GM19240 (cell line): ENCODE measurements around the gene TPSG1.
"Not testable (repeated sequence)": the region's sequence is repeated elsewhere in the genome, so short reads cannot be mapped to it uniquely, and the experiment has no call there.

ENCODE experiments used
- DNase-seq: peaks from one replicate; pipeline ENCODE4 v3.0.0; 2011; ENCODE audit warnings: low spot score; ENCODE audit not compliant: insufficient read length

The TPSG1 gene

GRCh38 chr16:1230471-1231212, 5.6 kb upstream of the TPSG1 start:
- DNase-seq = not testable (repeated sequence)

- not testable (repeated sequence) for DNase-seq
These were observed 5.0 kb upstream of the TPSG1 start, which contains the start of gene TPSB2 for GRCh38 chr16:1230084-1230470. Gene TPSB2, minus strand, starts transcription at chr16:1230184. Its CDS starts 233 bp downstream, at chr16:1229951.

- DNase-seq = not testable (repeated sequence)
These were observed 4.4 kb upstream of the TPSG1 start for GRCh38 chr16:1229476-1229875.

- DNase-seq = not testable (repeated sequence)
These were observed 3.2 kb upstream of the TPSG1 start for GRCh38 chr16:1228227-1228626.

- not testable (repeated sequence) for DNase-seq
These were observed 1.6 kb upstream of the TPSG1 start for GRCh38 chr16:1226692-1227091.

GRCh38 chr16:1225728-1226311, 752 bp upstream of the TPSG1 start:
- not testable (repeated sequence) for DNase-seq

GRCh38 chr16:1224558-1224957, 510 bp downstream of the TPSG1 start:
- DNase-seq = no peak

- DNase-seq = no peak
These were observed 1.5 kb downstream of the TPSG1 start for GRCh38 chr16:1223355-1224214.

- DNase-seq = no peak
These were observed 2.3 kb downstream of the TPSG1 start for GRCh38 chr16:1222553-1223354.

GRCh38 chr16:1221628-1222552, 3.2 kb downstream of the TPSG1 start:
- DNase-seq = no peak

- DNase-seq = no peak
These were observed 4.0 kb downstream of the TPSG1 start for GRCh38 chr16:1220841-1221627.

- DNase-seq = no peak
These were observed 4.9 kb downstream of the TPSG1 start for GRCh38 chr16:1220098-1220728.

GRCh38 chr16:1218930-1219611, 6.0 kb downstream of the TPSG1 start:
- DNase-seq = no peak

GRCh38 chr16:1218061-1218929, 6.8 kb downstream of the TPSG1 start:
- no peak for DNase-seq

GRCh38 chr16:1217526-1217925, 7.5 kb downstream of the TPSG1 start:
- DNase-seq = no peak

- DNase-seq = no peak
These were observed 8.2 kb downstream of the TPSG1 start for GRCh38 chr16:1216681-1217400.

- no peak for DNase-seq
These were observed 8.8 kb downstream of the TPSG1 start for GRCh38 chr16:1216296-1216619.
